ENCODE measurements around the gene UBE4B.
A peak's percentile ranks its signal among the peaks of the same experiment; 100 is the strongest.

Gene UBE4B

GRCh38 chr1:10033359-10033845, 644 bp downstream of the UBE4B start:
- Histone ChIP-seq H3K9ac (ENCODE audit: low read length) (peak overlapping the region; percentile 90), H3F3A (ENCODE audit: insufficient read depth, low read length) (peaks cover 14% of the 10 kb centered on the region; the same call in 1 of the 2 replicates), H3K36me3 (replicated peaks; ENCODE audit: insufficient read depth, low read length) (no peaks in the 10 kb centered on the region; the same call in 1 of the 2 replicates), H3K79me2 (ENCODE audit: low read length) (peaks cover 55% of the 10 kb centered on the region), H3K9me3 (replicated peaks; ENCODE audit: insufficient read depth, low read length) (no peaks in the 10 kb centered on the region), H2AFZ (ENCODE audit: low read length) (peak overlapping the region; percentile 66), H3K4me3 (ENCODE audit: low read length) (peak overlapping the region; percentile 92), H3K27ac (ENCODE audit: low read length) (peak overlapping the region; percentile 81), H3K4me2 (ENCODE audit: low read depth, low read length) (peak overlapping the region; percentile 80), H3K9me2 (replicated peaks; ENCODE audit: insufficient read depth, low read length) (no peaks in the 10 kb centered on the region), H3K27me3 (replicated peaks; ENCODE audit: insufficient read depth, low read length) (no peaks in the 10 kb centered on the region), H3K4me1 (ENCODE audit: low read length) (0 out of 2 replicates have a peak, but pooled peaks cover 9% of the 10 kb centered on the region), H4K20me1 (ENCODE audit: insufficient read depth, low read length) (no peaks in the 10 kb centered on the region)
- peak; percentile 53 for DNase-seq
- no peak for TF ChIP-seq EZH2phosphoT487 (IDR thresholded peaks at IDR 0.05; ENCODE audit: low read length)
- TF ChIP-seq, protein P1, sequence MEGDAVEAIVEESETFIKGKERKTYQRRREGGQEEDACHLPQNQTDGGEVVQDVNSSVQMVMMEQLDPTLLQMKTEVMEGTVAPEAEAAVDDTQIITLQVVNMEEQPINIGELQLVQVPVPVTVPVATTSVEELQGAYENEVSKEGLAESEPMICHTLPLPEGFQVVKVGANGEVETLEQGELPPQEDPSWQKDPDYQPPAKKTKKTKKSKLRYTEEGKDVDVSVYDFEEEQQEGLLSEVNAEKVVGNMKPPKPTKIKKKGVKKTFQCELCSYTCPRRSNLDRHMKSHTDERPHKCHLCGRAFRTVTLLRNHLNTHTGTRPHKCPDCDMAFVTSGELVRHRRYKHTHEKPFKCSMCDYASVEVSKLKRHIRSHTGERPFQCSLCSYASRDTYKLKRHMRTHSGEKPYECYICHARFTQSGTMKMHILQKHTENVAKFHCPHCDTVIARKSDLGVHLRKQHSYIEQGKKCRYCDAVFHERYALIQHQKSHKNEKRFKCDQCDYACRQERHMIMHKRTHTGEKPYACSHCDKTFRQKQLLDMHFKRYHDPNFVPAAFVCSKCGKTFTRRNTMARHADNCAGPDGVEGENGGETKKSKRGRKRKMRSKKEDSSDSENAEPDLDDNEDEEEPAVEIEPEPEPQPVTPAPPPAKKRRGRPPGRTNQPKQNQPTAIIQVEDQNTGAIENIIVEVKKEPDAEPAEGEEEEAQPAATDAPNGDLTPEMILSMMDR (IDR thresholded peaks at IDR 0.05; ENCODE audit: low read length) = no peak
- no peak for TF ChIP-seq EZH2 (optimal IDR thresholded peaks at IDR 0.05; ENCODE audit: low read depth, low read length)

GRCh38 chr1:10042746-10043145, 10.0 kb downstream of the UBE4B start:
- no peaks in the 10 kb centered on the region for H3K27me3 ChIP-seq (replicated peaks; ENCODE audit: insufficient read depth, low read length)
- 0 out of 2 replicates have a peak, but pooled peaks cover 3% of the 10 kb centered on the region for H3K36me3 ChIP-seq (replicated peaks; ENCODE audit: insufficient read depth, low read length)
- H3F3A ChIP-seq (ENCODE audit: insufficient read depth, low read length) = no peaks in the 10 kb centered on the region
- H2AFZ ChIP-seq (ENCODE audit: low read length) = no peak overlapping the region
- no peaks in the 10 kb centered on the region for H3K9me3 ChIP-seq (replicated peaks; ENCODE audit: insufficient read depth, low read length)
- H4K20me1 ChIP-seq (ENCODE audit: insufficient read depth, low read length) = peaks cover 12% of the 10 kb centered on the region
- H3K9me2 ChIP-seq (replicated peaks; ENCODE audit: insufficient read depth, low read length) = no peaks in the 10 kb centered on the region
- no peaks in the 10 kb centered on the region for H3K4me1 ChIP-seq (ENCODE audit: low read length)
- peaks cover 99% of the 10 kb centered on the region for H3K79me2 ChIP-seq (ENCODE audit: low read length)
- no peak for DNase-seq
- no peak overlapping the region for H3K27ac ChIP-seq (ENCODE audit: low read length)
- no peak overlapping the region for H3K4me3 ChIP-seq (ENCODE audit: low read length)
- H3K4me2 ChIP-seq (ENCODE audit: low read depth, low read length) = no peak overlapping the region
- TF ChIP-seq EZH2phosphoT487 (IDR thresholded peaks at IDR 0.05; ENCODE audit: low read length) = no peak
- TF ChIP-seq EZH2 (optimal IDR thresholded peaks at IDR 0.05; ENCODE audit: low read depth, low read length) = no peak
- TF ChIP-seq, protein P1 (IDR thresholded peaks at IDR 0.05; ENCODE audit: low read length) = no peak
- H3K9ac ChIP-seq (ENCODE audit: low read length) = no peak overlapping the region

GRCh38 chr1:10045480-10046355, 13.0 kb downstream of the UBE4B start:
- H3K9ac ChIP-seq (ENCODE audit: low read length) = no peak overlapping the region
- H3K4me3 ChIP-seq (ENCODE audit: low read length) = no peak overlapping the region
- DNase-seq = no peak
- no peaks in the 10 kb centered on the region for H3K9me2 ChIP-seq (replicated peaks; ENCODE audit: insufficient read depth, low read length)
- H2AFZ ChIP-seq (ENCODE audit: low read length) = no peak overlapping the region
- H3K4me2 ChIP-seq (ENCODE audit: low read depth, low read length) = no peak overlapping the region
- no peaks in the 10 kb centered on the region for H3K9me3 ChIP-seq (replicated peaks; ENCODE audit: insufficient read depth, low read length)
- H3K36me3 ChIP-seq (replicated peaks; ENCODE audit: insufficient read depth, low read length) = 0 out of 2 replicates have a peak, but pooled peaks cover 3% of the 10 kb centered on the region
- H3F3A ChIP-seq (ENCODE audit: insufficient read depth, low read length) = no peaks in the 10 kb centered on the region
- H3K4me1 ChIP-seq (ENCODE audit: low read length) = no peaks in the 10 kb centered on the region
- no peak overlapping the region for H3K27ac ChIP-seq (ENCODE audit: low read length)
- peaks cover 100% of the 10 kb centered on the region for H3K79me2 ChIP-seq (ENCODE audit: low read length)
- TF ChIP-seq EZH2phosphoT487 (IDR thresholded peaks at IDR 0.05; ENCODE audit: low read length) = no peak
- TF ChIP-seq, protein P1 (IDR thresholded peaks at IDR 0.05; ENCODE audit: low read length) = no peak
- no peak for TF ChIP-seq EZH2 (optimal IDR thresholded peaks at IDR 0.05; ENCODE audit: low read depth, low read length)
- H3K27me3 ChIP-seq (replicated peaks; ENCODE audit: insufficient read depth, low read length) = no peaks in the 10 kb centered on the region
- H4K20me1 ChIP-seq (ENCODE audit: insufficient read depth, low read length) = peaks cover 16% of the 10 kb centered on the region

All from MM.1S (cell line).